Mucosa of rectum (tissue), 2 donors: ENCODE measurements around the gene METTL8.

Experiments
- H3K27ac ChIP-seq, 2 donors: one replicate each; pipeline ENCODE4 v1.7.0; 2013; ENCODE audit warnings: inconsistent platforms in 2 of 2, low read depth in 2 of 2, low read length in 2 of 2
- H3K27me3 ChIP-seq, 2 donors: one replicate each; pipeline ENCODE4 v1.7.0; 2013; ENCODE audit warnings: low read length in 2 of 2; ENCODE audit not compliant: control insufficient read depth in 2 of 2, insufficient read depth in 2 of 2
- H3K36me3 ChIP-seq, 2 donors: one replicate each; pipeline ENCODE4 v1.7.0; 2013; ENCODE audit warnings: low read length in 2 of 2; ENCODE audit not compliant: control insufficient read depth in 2 of 2, insufficient read depth in 2 of 2
- H3K4me1 ChIP-seq, 2 donors: one replicate each; pipeline ENCODE4 v1.7.0; 2013; ENCODE audit warnings: low read length in 2 of 2, mild to moderate bottlenecking in 1 of 2; ENCODE audit not compliant: control insufficient read depth in 2 of 2, insufficient read depth in 2 of 2
- H3K4me3 ChIP-seq, 2 donors: one replicate each; pipeline ENCODE4 v1.7.0; 2013; ENCODE audit warnings: low read length in 2 of 2
- H3K9ac ChIP-seq, 2 donors: one replicate each; pipeline ENCODE4 v1.7.0; 2013; ENCODE audit warnings: low read length in 2 of 2, low read depth in 1 of 2, mild to moderate bottlenecking in 1 of 2
- H3K9me3 ChIP-seq, 2 donors: one replicate each; pipeline ENCODE4 v1.7.0; 2013; ENCODE audit warnings: low read length in 2 of 2; ENCODE audit not compliant: control insufficient read depth in 2 of 2
- donor health status: healthy.
- donor health status: Normal muscosa, but diverticular disease.

The METTL8 gene

GRCh38 chr2:171297956-171298355, 135.8 kb downstream of the METTL8 start:
- no peak overlapping the region for H3K9ac ChIP-seq
- no peaks in the 10 kb centered on the region for H3K36me3 ChIP-seq
- no peaks in the 10 kb centered on the region for H3K27me3 ChIP-seq
- H3K27ac ChIP-seq = no peak overlapping the region
- no peak overlapping the region for H3K4me3 ChIP-seq
- H3K4me1 ChIP-seq = no peaks in the 10 kb centered on the region
- H3K9me3 ChIP-seq = no peaks in the 10 kb centered on the region

DNA sequence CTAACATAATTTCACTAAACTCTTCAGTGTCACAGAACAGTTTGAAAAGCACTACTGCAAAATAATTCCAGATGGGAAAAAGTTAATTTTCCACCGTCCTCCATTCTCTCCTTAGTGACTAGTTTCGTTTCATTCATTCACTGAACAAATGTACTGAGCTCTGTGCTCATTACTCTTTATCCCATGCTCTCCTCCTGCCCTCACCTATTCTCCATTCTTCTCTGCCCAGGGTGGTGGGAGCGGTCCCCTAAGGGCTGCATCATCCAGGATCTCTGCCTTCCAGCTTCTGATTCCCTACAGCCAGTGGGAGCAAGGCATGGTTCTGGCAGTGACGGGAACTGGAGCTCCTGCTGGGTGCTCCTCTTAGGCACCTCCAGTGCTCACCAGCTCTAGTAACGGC, 139.2 kb downstream of the METTL8 start:
- no peaks in the 10 kb centered on the region for H3K4me1 ChIP-seq
- no peak overlapping the region for H3K4me3 ChIP-seq
- no peak overlapping the region for H3K27ac ChIP-seq
- H3K9ac ChIP-seq = no peak overlapping the region
- no peaks in the 10 kb centered on the region for H3K36me3 ChIP-seq
- no peaks in the 10 kb centered on the region for H3K27me3 ChIP-seq
- H3K9me3 ChIP-seq = no peaks in the 10 kb centered on the region

- Histone ChIP-seq H3K9me3 (no peaks in the 10 kb centered on the region), H3K4me3 (no peak overlapping the region), H3K9ac (no peak overlapping the region), H3K36me3 (no peaks in the 10 kb centered on the region), H3K27me3 (no peaks in the 10 kb centered on the region), H3K27ac (no peak overlapping the region), H3K4me1 (no peaks in the 10 kb centered on the region)
Observed at GRCh38 chr2:171293661-171294060, 140.1 kb downstream of the METTL8 start.

GRCh38 chr2:171289991-171290390, 143.8 kb downstream of the METTL8 start:
- H3K27ac ChIP-seq = no peak overlapping the region
- H3K4me1 ChIP-seq = no peaks in the 10 kb centered on the region
- H3K9me3 ChIP-seq = no peaks in the 10 kb centered on the region
- no peaks in the 10 kb centered on the region for H3K27me3 ChIP-seq
- no peaks in the 10 kb centered on the region for H3K36me3 ChIP-seq
- no peak overlapping the region for H3K4me3 ChIP-seq
- no peak overlapping the region for H3K9ac ChIP-seq

- H3K4me1 ChIP-seq = no peaks in the 10 kb centered on the region
- H3K9ac ChIP-seq = no peak overlapping the region
- no peak overlapping the region for H3K4me3 ChIP-seq
- H3K27me3 ChIP-seq = no peaks in the 10 kb centered on the region
- no peaks in the 10 kb centered on the region for H3K36me3 ChIP-seq
- no peak overlapping the region for H3K27ac ChIP-seq
- no peaks in the 10 kb centered on the region for H3K9me3 ChIP-seq
Observed at GRCh38 chr2:171289316-171289715, 144.5 kb downstream of the METTL8 start.

GRCh38 chr2:171287611-171288010, 146.2 kb downstream of the METTL8 start:
- Histone ChIP-seq H3K27ac (no peak overlapping the region), H3K36me3 (no peaks in the 10 kb centered on the region), H3K4me1 (no peaks in the 10 kb centered on the region), H3K9ac (no peak overlapping the region), H3K27me3 (no peaks in the 10 kb centered on the region), H3K4me3 (no peak overlapping the region), H3K9me3 (no peaks in the 10 kb centered on the region)

DNA sequence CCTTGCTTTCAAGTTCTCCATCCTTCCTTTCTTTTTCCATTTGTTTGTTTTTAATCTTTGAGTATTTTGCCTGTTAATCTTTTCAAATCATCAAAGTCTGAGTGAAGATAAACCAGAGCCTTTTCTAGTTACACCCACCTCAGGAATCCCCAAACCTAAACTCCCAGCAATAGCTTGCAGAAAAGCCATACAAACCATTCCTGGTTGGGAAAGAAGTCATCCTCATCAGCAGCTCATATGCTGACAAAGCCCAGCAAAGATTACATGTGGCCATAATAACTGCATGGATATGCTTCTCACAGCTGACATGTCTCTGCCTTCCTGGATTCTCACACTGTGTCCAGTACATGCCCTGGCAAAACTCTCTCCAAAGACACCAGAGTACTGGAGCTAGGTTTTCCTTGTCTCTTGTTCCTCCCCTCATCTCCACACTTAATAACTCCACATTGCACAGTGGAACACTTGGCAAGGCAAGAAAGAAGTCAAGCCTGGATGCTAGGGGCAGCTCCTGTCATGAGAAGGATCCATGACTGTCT, 146.7 kb downstream of the METTL8 start:
- Histone ChIP-seq H3K4me1 (no peaks in the 10 kb centered on the region), H3K36me3 (no peaks in the 10 kb centered on the region), H3K4me3 (no peak overlapping the region), H3K27ac (no peak overlapping the region), H3K9ac (no peak overlapping the region), H3K27me3 (no peaks in the 10 kb centered on the region), H3K9me3 (no peaks in the 10 kb centered on the region)

DNA sequence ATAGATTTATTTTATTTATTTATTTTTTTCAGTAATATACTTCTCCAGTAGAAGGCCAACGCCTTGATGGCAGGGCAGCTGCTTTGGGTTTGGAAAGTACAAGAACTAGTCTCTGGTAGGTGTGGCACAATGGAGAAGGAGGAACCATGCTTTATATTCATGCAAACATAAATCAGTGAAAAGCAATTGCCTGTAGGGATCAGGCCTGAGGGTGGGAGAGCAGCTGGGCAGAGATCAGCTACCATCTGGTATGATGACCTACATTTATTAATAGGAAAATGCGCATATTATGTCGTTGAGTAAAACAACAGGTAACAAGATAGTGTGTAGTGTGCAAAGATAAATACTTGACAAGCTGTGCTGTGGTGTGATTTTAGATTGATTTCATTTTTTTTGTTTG, 152.7 kb downstream of the METTL8 start:
- Histone ChIP-seq H3K9ac (no peak overlapping the region), H3K27me3 (no peaks in the 10 kb centered on the region), H3K36me3 (no peaks in the 10 kb centered on the region), H3K4me1 (no peaks in the 10 kb centered on the region), H3K27ac (no peak overlapping the region), H3K4me3 (no peak overlapping the region), H3K9me3 (no peaks in the 10 kb centered on the region)

DNA sequence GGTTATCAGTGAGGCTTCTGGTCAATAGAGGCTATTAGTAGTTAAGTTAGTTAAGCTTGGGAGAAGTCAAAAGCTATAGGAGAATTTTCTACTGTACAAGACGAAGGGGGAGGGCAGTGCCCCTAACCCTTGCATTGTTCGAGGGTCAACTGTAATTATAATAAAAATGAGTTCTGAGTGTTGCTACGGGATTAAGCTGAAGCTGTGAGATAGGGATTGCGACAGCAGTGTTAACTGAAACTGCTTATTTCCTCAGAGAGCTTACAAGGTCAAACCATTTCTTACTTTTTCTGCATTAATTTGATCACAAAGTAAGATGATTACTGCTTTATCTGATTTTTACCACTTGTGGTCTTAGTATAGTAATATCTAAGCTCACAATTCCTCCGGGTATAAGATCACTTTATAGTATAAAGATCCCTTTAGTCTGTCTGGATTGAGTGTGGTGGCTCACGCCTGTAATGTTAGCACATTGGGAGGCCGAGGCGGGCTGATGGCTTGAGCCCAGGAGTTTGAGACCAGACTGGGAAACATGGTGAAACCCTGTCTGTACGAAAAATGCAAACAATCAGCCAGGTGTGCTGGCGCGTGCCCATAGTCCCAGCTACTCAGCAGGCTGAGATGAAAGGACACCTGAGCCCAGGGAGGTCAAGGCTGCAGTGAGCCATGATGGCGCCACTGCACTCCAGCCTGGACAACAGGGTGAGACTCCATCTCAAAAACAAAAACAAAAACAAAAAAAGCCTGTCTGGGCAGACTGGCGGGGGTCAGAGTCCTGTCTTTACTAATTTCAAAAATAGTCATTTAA, 153.6 kb downstream of the METTL8 start:
- Histone ChIP-seq H3K4me1 (no peaks in the 10 kb centered on the region), H3K4me3 (no peak overlapping the region), H3K27ac (no peak overlapping the region), H3K36me3 (no peaks in the 10 kb centered on the region), H3K9ac (no peak overlapping the region), H3K27me3 (no peaks in the 10 kb centered on the region), H3K9me3 (no peaks in the 10 kb centered on the region)

DNA sequence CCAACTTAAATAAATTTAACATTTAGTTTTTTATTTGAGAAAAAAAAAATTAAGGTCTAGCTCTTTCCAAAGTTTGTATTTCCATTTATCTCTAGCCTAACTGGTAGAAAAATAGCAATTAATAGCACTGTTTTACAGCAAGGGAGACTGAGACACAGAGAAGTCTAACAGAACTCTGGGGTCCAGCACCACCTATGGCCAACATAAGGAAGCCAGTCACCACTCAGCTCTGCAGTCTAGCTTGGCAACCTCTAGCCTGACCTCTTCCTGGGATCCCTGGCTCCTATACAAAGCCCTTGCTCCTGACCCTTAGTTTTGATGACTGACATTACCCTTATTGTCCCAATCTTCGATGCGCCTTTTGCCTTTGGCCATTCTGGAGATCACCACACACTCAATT, 159.0 kb downstream of the METTL8 start:
- Histone ChIP-seq H3K9me3 (no peaks in the 10 kb centered on the region), H3K27ac (no peak overlapping the region), H3K36me3 (no peaks in the 10 kb centered on the region), H3K4me1 (no peaks in the 10 kb centered on the region), H3K9ac (no peak overlapping the region), H3K4me3 (no peak overlapping the region), H3K27me3 (no peaks in the 10 kb centered on the region)
